ENCODE measurements around the gene HSF2. TPM values are rescaled to one million over a fixed set of nuclear protein-coding genes. Genes with fewer than 3 reads are reported as not detected.

The HSF2 gene
- total and polyA plus RNA-seq, 9 donors = 14.0 to 28.1 (median 17.3) TPM

DNA sequence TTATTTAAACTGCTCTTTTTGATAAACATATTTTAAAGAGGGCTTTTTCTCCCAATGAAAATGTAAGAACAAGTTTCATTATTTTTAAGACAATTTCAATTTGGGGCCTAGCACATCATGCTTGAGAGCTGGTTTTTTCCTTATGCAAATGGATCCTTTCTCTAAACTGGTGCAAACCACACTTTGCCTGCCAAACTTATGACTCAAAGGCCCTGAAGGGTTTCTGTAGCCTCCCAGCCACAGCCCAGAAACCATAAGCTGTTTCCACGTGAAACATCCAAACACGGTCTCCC lies 451 bp upstream of the HSF2 start:
- TF ChIP-seq EP300 (IDR thresholded peaks at IDR 0.05) (no peak), POLR2A (IDR thresholded peaks at IDR 0.05) (no peak)
- TF ChIP-seq, protein P1, sequence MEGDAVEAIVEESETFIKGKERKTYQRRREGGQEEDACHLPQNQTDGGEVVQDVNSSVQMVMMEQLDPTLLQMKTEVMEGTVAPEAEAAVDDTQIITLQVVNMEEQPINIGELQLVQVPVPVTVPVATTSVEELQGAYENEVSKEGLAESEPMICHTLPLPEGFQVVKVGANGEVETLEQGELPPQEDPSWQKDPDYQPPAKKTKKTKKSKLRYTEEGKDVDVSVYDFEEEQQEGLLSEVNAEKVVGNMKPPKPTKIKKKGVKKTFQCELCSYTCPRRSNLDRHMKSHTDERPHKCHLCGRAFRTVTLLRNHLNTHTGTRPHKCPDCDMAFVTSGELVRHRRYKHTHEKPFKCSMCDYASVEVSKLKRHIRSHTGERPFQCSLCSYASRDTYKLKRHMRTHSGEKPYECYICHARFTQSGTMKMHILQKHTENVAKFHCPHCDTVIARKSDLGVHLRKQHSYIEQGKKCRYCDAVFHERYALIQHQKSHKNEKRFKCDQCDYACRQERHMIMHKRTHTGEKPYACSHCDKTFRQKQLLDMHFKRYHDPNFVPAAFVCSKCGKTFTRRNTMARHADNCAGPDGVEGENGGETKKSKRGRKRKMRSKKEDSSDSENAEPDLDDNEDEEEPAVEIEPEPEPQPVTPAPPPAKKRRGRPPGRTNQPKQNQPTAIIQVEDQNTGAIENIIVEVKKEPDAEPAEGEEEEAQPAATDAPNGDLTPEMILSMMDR (IDR thresholded peaks at IDR 0.05) = no peak
- Histone ChIP-seq H3K9me3 (no peaks in the 10 kb centered on the region), H3K4me3 (peak overlapping the region; percentile 21), H3K27me3 (no peaks in the 10 kb centered on the region), H3K4me1 (ENCODE audit: insufficient read depth) (peaks cover 4% of the 10 kb centered on the region), H3K36me3 (no peaks in the 10 kb centered on the region), H3K27ac (peak overlapping the region in 1 of 2 donors; percentile 51)
- 0% methylated on average over 2 of the region's 2 CpGs for WGBS, 3 donors
- DNase-seq = no peak
- intact Hi-C loops (cut with DNase I) = no loop called here

DNA sequence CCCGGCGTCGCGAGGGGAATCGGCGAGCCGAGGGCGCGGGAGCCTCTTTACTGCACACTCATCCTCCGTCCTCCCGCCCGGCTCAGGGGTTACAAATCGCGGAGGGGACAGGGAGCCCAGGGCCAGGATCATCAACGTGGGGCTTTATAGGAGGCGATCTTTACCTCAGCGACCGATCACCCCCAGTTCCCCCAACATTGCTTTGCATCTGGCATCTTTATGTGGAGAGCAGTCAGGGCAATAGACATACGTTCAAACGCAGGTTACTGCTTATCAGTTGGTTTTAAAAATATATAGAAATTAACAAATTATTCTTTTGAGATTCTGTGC lies 634 bp downstream of the HSF2 start:
- intact Hi-C loops (cut with DNase I) = no loop called here
- Histone ChIP-seq H3K4me1 (ENCODE audit: insufficient read depth) (peaks cover 4% of the 10 kb centered on the region), H3K27ac (peak overlapping the region; percentile 87 to 92), H3K27me3 (no peaks in the 10 kb centered on the region), H3K9me3 (no peaks in the 10 kb centered on the region), H3K36me3 (no peaks in the 10 kb centered on the region), H3K4me3 (peak overlapping the region; percentile 76)
- no peak for DNase-seq
- 0 to 1% (median 0%) methylated on average over 20 of the region's 20 CpGs for WGBS, 3 donors
- no peak for TF ChIP-seq EP300 (IDR thresholded peaks at IDR 0.05)
- TF ChIP-seq, protein P1 (IDR thresholded peaks at IDR 0.05) = no peak
- no peak for TF ChIP-seq POLR2A (IDR thresholded peaks at IDR 0.05)

DNA sequence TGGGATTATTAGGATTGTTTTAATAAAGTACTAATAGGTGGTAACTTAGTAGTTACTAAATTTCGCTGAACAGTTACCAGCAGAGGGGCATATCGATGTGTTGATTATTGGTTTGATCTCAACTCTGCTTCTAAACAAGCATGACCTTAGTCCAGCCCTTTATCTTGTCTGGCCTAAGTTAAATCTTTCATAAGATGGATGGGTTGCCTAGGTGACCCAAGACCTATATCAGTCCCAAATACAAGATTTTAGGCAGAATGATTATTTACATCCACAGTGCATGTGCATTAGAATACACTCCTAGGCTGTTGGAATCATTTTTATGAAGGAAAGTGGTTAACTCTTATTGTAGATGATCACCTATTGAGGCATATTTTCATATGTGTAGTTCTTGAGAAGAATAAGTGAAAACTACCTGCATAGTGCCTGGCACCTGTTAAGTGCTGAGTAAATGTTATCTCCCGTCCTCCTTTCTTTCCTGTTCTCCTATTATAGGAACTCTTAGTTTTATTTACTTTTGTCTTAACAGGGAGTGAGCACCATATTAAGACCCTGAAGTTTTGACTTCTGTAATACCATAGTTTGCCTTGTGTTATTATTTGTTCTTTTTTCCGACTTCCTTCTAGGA lies 1.1 kb downstream of the HSF2 start:
- no peak overlapping the region for H3K27ac ChIP-seq
- no peak for TF ChIP-seq POLR2A (IDR thresholded peaks at IDR 0.05)
- TF ChIP-seq, protein P1 (IDR thresholded peaks at IDR 0.05) = no peak
- no peak for TF ChIP-seq EP300 (IDR thresholded peaks at IDR 0.05)
- H3K4me3 ChIP-seq = peak overlapping the region; percentile 76
- DNase-seq = no peak
- H3K4me1 ChIP-seq (ENCODE audit: insufficient read depth) = peaks cover 4% of the 10 kb centered on the region
- H3K9me3 ChIP-seq = no peaks in the 10 kb centered on the region
- H3K36me3 ChIP-seq = no peaks in the 10 kb centered on the region
- no peaks in the 10 kb centered on the region for H3K27me3 ChIP-seq
- 18 to 33% (median 22%) methylated on average over 4 of the region's 4 CpGs for WGBS, 3 donors
- intact Hi-C loops (cut with DNase I) = no loop called here

DNA sequence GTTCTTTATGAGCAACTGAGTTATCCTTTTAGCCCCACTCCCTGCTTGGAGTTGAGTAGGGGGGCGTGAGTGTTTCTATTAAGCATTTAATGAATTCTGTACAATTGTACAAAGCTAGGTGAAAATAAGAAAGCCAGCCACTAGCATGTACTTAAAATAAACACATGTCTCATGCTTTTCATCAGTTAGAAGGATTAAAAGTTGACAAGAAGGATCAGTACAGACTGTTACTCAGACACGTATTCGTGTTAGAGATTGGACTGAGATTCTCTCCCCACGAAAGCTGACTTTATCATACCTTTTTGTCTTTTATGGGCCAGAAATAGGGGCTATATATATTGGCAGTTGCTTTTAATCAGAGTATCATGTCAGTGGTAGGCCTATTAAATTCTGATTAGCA lies 1.7 kb downstream of the HSF2 start:
- intact Hi-C loops (cut with DNase I) = no loop called here
- no peak overlapping the region for H3K4me3 ChIP-seq
- H3K27me3 ChIP-seq = no peaks in the 10 kb centered on the region
- no peak for DNase-seq
- WGBS, 3 donors = 66 to 71% (median 71%) methylated on average over 4 of the region's 4 CpGs
- peaks cover 4% of the 10 kb centered on the region for H3K4me1 ChIP-seq (ENCODE audit: insufficient read depth)
- H3K36me3 ChIP-seq = no peaks in the 10 kb centered on the region
- TF ChIP-seq, protein P1 (IDR thresholded peaks at IDR 0.05) = no peak
- TF ChIP-seq POLR2A (IDR thresholded peaks at IDR 0.05) (no peak), EP300 (IDR thresholded peaks at IDR 0.05) (no peak)
- H3K27ac ChIP-seq = no peak overlapping the region
- no peaks in the 10 kb centered on the region for H3K9me3 ChIP-seq

All from ovary (tissue), 9 donors.